NCI-H128 (cell line): ENCODE results near the gene NCSTN.
"Not testable (repeated sequence)": the region's sequence is repeated elsewhere in the genome, so short reads cannot be mapped to it uniquely, and the experiment has no call there.

Source experiments
- DNase-seq: peaks from one replicate; lab custom pipeline; 2025; ENCODE audit not compliant: unreplicated experiment; lab: John Stamatoyannopoulos, UW

Gene NCSTN

GRCh38 chr1:160370561-160371345, 27.6 kb downstream of the NCSTN start:
- DNase-seq, result no peak

DNA sequence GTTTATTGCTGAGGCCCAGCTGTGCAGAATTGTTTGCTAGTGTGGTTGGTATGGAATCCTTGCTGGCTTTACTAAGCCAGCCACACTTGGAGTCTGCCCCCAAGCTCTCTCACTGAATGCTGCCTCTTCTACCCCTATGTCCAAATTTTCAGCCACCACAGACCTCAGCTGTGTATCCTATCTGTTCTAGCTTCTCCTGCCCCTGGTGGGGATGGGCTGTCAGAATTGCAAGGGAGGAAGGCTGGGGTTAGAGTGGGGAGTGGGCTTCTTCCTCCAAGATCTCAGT, 28.1 kb downstream of the NCSTN start:
- no peak for DNase-seq

GRCh38 chr1:160371756-160372155, 28.6 kb downstream of the NCSTN start:
- no peak for DNase-seq

GRCh38 chr1:160373696-160374095, 30.5 kb downstream of the NCSTN start:
- no peak for DNase-seq

GRCh38 chr1:160374306-160375110, 31.3 kb downstream of the NCSTN start:
- DNase-seq, result no peak

DNA sequence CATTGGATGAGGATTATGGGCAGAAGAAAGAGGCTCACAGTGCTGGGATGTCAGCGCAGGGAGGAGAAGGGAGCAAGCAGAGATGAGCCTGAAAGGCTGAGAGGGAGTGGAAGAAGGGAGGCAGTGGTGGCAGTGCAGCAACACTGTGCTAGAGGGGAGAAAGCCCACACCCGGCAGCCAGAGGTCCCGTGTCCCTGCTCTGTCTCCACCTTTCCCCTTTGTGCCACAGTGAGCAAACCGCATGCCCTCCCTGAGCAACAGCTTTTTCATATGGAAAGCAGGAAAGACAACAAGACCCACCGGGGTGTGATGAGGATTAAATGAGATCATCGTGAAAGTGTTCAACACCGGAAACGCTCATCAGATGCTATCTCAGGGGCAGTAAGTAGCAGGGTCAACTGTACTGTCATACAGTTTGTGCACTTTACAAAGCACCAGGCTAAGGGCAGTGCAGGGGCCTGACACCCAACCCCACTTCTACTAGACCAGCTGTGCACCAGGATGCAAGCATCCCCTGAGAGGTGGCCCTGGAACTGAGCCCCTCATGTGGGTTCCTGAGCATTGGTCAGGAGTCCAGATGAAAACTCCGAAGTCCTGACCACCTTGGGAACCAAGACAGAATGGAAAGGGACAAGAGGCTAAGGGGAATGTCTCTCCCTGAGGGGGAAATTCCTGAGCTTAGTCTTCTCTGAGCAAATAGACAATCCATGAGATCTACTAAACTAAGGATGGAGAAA, 32.8 kb downstream of the NCSTN start:
- no peak for DNase-seq

- DNase-seq, result peak; percentile 55
These were observed 33.4 kb downstream of the NCSTN start for GRCh38 chr1:160376525-160377131.

DNA sequence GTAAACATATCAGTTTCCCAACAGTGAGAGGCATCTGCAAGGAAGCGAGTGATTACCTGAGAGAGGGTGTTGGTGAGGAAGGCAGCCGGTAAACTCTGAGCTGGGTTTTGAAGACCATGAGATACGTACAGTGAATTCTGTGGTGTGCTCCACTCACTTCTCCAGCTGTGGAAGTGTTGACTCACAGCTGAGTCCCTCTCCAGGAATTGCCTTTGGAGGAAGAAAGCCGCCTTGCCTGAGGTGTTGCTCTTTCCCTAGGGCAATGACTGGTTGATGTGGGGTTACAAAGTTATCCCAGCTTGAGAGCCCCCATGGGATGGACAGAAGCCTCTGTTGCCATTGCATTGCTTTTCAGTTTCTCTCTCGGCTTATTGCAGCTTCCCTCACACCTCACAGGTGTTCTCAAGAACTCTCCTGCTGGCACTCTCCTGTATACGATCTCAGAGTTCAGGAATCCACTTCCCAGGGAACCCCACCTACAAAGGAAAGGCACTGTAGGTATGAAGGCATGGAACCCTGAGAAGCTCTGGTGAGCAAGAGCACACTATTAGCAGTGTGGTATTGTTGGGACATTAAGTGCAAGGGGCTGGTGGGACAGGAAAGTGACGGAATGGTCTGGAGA, 34.5 kb downstream of the NCSTN start:
- no peak for DNase-seq

DNA sequence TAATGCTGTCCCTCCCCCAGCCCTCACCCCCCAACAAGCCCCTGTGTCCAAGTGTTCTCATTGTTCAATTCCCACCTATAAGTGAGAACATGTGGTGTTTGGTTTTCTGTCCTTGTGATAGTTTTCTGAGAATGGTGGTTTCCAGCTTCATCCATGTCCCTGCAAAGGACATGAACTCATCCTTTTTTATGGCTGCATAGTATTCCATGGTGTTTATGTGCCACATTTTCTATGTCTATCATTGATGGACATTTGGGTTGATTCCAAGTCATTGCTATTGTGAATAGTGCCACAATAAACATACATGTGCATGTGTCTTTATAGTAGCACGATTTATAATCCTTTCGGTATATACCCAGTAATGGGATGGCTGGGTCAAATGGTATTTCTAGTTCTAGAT, 41.6 kb downstream of the NCSTN start:
- DNase-seq, result not testable (repeated sequence)

DNA sequence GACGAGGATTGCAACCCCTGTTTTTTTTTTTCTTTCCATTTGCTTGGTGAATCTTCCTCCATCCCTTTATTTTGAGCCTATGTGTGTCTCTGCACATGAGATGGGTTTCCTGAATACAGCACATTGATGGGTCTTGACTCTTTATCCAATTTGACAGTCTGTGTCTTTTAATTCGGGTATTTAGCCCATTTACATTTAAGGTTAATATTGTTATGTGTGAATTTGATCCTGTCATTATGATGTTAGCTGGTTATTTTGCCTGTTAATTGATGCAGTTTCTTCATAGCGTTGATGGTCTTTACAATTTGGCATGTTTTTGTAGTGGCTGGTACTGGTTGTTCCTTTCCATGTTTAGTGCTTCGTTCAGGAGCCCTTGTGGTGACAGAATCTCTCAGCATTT, 45.2 kb downstream of the NCSTN start:
- not testable (repeated sequence) for DNase-seq

DNA sequence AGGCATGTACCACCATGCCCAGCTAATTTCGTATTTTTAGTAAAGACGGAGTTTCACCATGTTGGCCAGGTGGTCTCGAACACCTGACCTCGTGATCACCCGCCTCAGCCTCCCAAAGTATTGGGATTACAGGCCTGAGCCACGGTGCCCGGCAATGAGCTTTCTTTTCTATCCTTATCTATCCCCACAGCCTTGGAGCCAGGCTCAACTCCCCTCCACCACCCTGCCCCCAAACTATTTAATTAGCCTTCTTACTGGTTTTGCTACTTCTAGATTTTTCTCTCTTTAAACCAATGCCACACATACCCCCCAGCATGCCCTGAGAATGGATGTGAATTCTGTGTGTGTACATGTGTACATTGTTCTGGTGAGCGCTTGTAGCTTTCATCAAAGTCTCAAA, 51.5 kb downstream of the NCSTN start:
- DNase-seq, result no peak

DNA sequence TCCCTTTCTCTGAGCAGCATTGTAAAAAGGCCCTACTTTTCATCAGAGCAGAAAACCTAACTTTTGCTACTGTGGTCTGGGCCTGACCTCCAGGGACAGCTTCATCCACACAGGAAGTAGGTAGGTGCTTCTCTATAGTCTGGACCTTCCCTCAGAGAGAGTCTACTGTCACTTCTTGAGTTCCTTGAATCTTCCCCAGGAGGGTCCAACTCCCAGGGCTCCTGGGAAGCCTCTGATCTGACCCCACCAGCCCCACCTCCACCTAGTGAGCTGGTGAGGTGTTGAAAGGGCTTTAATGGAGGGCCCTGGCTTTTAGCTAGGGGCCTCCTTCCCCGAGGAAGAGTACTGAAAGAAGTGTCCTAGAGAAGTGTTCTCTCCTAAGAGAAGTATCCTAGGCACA, 54.5 kb downstream of the NCSTN start:
- DNase-seq, result no peak

DNA sequence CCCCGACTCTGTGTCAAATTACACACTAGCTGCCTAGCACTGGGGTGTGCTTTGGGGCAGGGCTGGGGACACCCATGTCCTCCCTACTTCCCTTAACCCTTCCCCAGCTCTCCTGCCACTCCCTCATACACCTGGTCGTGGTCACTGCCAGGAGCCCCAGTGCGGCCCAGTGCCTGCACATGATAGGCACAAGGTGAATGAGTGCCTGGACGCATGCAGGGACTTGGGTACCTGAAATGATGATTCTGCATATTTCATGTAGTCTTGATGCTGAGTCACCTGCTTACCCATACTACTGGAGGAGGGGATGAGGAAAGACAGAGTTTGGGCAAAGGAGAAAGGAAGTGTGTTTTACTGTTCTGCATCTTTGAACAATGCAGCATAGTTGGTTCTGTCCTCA, 55.6 kb downstream of the NCSTN start:
- no peak for DNase-seq

DNA sequence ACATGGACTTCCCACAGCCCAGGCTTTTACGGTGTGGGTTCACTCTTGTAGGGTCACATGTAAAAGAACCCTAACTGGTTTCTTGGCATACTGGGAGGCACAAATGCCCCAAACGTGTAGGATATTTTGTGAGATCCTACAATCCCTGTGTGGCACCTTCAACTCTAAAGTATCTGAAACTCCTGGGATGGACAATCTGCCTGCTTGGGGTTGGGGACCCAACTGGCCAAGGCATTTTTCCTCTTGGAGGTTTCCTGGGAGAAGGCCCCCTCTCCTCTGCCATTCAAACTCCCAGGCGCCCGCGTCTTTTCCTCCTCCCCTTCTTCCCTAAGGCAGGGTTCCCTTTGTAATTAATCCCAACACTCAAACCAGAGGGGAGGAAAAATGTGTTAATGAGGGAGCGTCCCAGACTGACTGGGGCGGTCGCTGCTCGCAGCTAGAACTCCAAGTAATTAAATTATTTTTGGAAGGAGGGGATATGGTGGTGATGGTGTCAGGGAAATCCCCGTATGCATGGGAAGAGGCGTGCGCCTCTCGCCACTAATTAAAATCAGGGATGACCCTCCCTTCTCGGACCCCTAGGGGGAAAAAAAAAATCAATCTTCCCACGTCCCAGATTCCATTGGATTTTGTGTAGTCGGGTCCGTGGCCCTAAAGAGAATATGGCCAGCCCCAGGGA, 56.5 kb downstream of the NCSTN start:
- no peak for DNase-seq

DNA sequence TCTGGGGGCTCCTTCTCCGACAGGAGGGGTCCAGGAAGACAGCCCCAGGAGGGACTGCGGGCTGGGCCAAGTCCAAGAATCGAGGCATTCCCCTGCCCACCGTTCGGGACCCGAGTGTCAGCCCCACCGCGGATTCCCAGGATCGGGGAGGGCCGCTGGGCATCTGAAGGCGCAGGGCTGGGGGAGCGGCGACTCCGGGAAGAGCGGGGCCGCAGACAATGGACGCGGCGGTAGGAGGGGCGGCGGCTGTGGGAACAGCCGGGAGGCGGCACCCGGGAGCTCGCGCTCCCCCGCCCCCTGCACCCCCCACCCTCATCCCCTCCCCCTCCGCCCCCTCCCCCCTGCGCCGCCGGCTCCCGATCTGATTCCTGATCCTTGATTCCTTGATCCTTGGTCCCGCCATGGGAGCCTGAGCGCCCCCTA, 57.1 kb downstream of the NCSTN start, which contains the start of gene VANGL2:
Gene VANGL2, plus strand, starts transcription at position 342 of the 423 bp plus-strand sequence. CDS start 15,274 bp downstream, outside the sequence.
- DNase-seq, result peak; percentile 77

- peak; percentile 29 for DNase-seq
These were observed 57.7 kb downstream of the NCSTN start for GRCh38 chr1:160400646-160401486.

DNA sequence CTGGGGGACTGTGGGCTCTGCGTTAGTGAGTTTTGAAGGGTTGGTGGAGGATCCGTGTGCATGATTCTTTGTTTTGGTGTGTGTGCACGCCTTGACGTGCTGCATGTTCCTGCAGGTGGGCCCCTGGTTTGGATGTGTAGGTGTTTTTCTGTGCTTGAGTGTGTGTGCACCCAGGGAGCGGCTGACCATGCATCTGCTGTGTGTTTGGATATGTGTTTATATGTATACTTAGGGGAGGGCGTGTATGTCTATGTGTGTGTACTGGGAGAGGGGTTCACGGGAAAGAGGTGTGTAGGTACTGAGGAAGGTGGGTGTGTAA, 58.3 kb downstream of the NCSTN start:
- no peak for DNase-seq

- no peak for DNase-seq
These were observed 59.0 kb downstream of the NCSTN start for GRCh38 chr1:160402001-160402795.

GRCh38 chr1:160403244-160403643, 60.1 kb downstream of the NCSTN start:
- no peak for DNase-seq
